Ishikawa (cell line): Measurements from ENCODE around the gene PANK3.

Source experiments
- CEBPB ChIP-seq: IDR thresholded peaks from 2 replicates; pipeline ENCODE4 v1.6.1; 2012
- CREB1 ChIP-seq: IDR thresholded peaks from 2 replicates; pipeline ENCODE4 v1.6.1; 2012; ENCODE audit warnings: low read depth
- EP300 ChIP-seq: IDR thresholded peaks from 2 replicates; pipeline ENCODE4 v1.6.1; 2012; ENCODE audit warnings: borderline replicate concordance
- FOXM1 ChIP-seq: IDR thresholded peaks from 2 replicates; pipeline ENCODE4 v1.6.1; 2012; ENCODE audit warnings: low read depth, borderline replicate concordance
- NFIC ChIP-seq: IDR thresholded peaks from 2 replicates; pipeline ENCODE4 v1.6.1; 2012
- RAD21 ChIP-seq: IDR thresholded peaks from 2 replicates; pipeline ENCODE4 v1.6.1; 2012; ENCODE audit warnings: low read depth
- TCF12 ChIP-seq: IDR thresholded peaks from 2 replicates; pipeline ENCODE4 v1.6.1; 2012; ENCODE audit warnings: low read depth
- TF ChIP-seq, protein P1 (sequence below): IDR thresholded peaks from 2 replicates; pipeline ENCODE4 v1.6.1; 2012

DNA sequence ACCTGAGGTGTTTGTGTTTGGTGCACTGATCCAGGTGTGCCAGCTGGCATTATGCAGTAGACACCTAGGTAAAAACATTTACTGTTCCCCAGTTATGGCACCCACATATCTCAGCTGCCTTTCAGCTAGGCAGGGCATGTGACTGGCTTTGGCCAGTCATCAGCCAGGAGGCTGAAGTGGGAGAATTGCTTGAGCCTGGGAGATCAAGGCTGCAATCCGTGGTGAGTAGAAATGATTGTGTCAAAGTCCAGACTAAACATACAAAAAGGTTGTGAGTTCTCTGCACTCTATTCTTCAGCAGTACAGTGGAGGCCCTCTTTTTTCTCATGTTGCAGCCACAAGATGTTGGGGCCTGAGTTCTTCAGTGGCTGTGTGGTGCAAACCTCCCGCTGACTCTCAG lies 53.3 kb downstream of the PANK3 start:
- no peak for TF ChIP-seq NFIC
- no peak for TF ChIP-seq CEBPB
- TF ChIP-seq FOXM1 = no peak
- no peak for TF ChIP-seq CREB1
- TF ChIP-seq TCF12 = no peak
- no peak for TF ChIP-seq EP300
- TF ChIP-seq, protein P1, sequence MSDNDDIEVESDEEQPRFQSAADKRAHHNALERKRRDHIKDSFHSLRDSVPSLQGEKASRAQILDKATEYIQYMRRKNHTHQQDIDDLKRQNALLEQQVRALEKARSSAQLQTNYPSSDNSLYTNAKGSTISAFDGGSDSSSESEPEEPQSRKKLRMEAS = no peak
- no peak for TF ChIP-seq RAD21
